ENCODE results near the gene ARMH1.
A peak's percentile ranks its signal among the peaks of the same experiment; 100 is the strongest.
"Not testable (repeated sequence)": the region's sequence is repeated elsewhere in the genome, so short reads cannot be mapped to it uniquely, and the experiment has no call there.

The ARMH1 gene

GRCh38 chr1:44733784-44734183 is 59.3 kb downstream of the ARMH1 start:
- Histone ChIP-seq H3K79me2 (ENCODE audit: insufficient read depth, low read length) (no peaks in the 10 kb centered on the region), H3K36me3 (ENCODE audit: insufficient read depth, low read length) (no peaks in the 10 kb centered on the region), H4K20me1 (ENCODE audit: insufficient read depth, low read length, poor library complexity, severe bottlenecking) (no peaks in the 10 kb centered on the region), H3K9ac (ENCODE audit: low read depth, low read length, poor library complexity, severe bottlenecking) (peak overlapping the region; percentile 8), H2AFZ (ENCODE audit: low read length) (peak overlapping the region; percentile 82), H3F3A (ENCODE audit: low read depth) (peaks cover 13% of the 10 kb centered on the region), H3K9me3 (ENCODE audit: insufficient read depth, low read depth, low read length) (no peaks in the 10 kb centered on the region), H3K9me2 (replicated peaks; ENCODE audit: low read depth, low read length) (no peaks in the 10 kb centered on the region), H3K4me3 (ENCODE audit: low read length, poor library complexity, severe bottlenecking) (no peak overlapping the region), H3K4me1 (ENCODE audit: insufficient read depth, low read length, poor library complexity, severe bottlenecking) (peaks cover 20% of the 10 kb centered on the region), H3K27me3 (ENCODE audit: insufficient read depth, low read length, poor library complexity, severe bottlenecking) (no peaks in the 10 kb centered on the region), H3K4me2 (ENCODE audit: low read depth, low read length, poor library complexity, severe bottlenecking) (peak overlapping the region; percentile 25)
- no peak for TF ChIP-seq CTCF (conservative IDR thresholded peaks at IDR 0.05; ENCODE audit: low read length)
- no peak for TF ChIP-seq EZH2phosphoT487 (IDR thresholded peaks at IDR 0.05; ENCODE audit: borderline replicate concordance)

- H3K4me2 ChIP-seq (ENCODE audit: low read depth, low read length, poor library complexity, severe bottlenecking) = no peak overlapping the region
- no peaks in the 10 kb centered on the region for H3K9me2 ChIP-seq (replicated peaks; ENCODE audit: low read depth, low read length)
- no peak overlapping the region for H3K9ac ChIP-seq (ENCODE audit: low read depth, low read length, poor library complexity, severe bottlenecking)
- H3K9me3 ChIP-seq (ENCODE audit: insufficient read depth, low read depth, low read length) = no peaks in the 10 kb centered on the region
- no peaks in the 10 kb centered on the region for H3K27me3 ChIP-seq (ENCODE audit: insufficient read depth, low read length, poor library complexity, severe bottlenecking)
- no peak overlapping the region for H3K4me3 ChIP-seq (ENCODE audit: low read length, poor library complexity, severe bottlenecking)
- peaks cover 22% of the 10 kb centered on the region for H3K4me1 ChIP-seq (ENCODE audit: insufficient read depth, low read length, poor library complexity, severe bottlenecking)
- H3F3A ChIP-seq (ENCODE audit: low read depth) = peaks cover under 1% of the 10 kb centered on the region; the same call in 1 of the 2 replicates
- TF ChIP-seq CTCF (conservative IDR thresholded peaks at IDR 0.05; ENCODE audit: low read length) (no peak), EZH2phosphoT487 (IDR thresholded peaks at IDR 0.05; ENCODE audit: borderline replicate concordance) (no peak)
- peaks cover 13% of the 10 kb centered on the region for H3K79me2 ChIP-seq (ENCODE audit: insufficient read depth, low read length)
- H4K20me1 ChIP-seq (ENCODE audit: insufficient read depth, low read length, poor library complexity, severe bottlenecking) = peaks cover 5% of the 10 kb centered on the region
- H2AFZ ChIP-seq (ENCODE audit: low read length) = no peak overlapping the region
- no peaks in the 10 kb centered on the region for H3K36me3 ChIP-seq (ENCODE audit: insufficient read depth, low read length)
These were observed 61.5 kb downstream of the ARMH1 start for GRCh38 chr1:44735992-44736391.

- H3F3A ChIP-seq (ENCODE audit: low read depth); H3K36me3 ChIP-seq (ENCODE audit: insufficient read depth, low read length); H3K9me2 ChIP-seq (replicated peaks; ENCODE audit: low read depth, low read length); H3K9me3 ChIP-seq (ENCODE audit: insufficient read depth, low read depth, low read length); H3K27me3 ChIP-seq (ENCODE audit: insufficient read depth, low read length, poor library complexity, severe bottlenecking): not testable (repeated sequence)
- Histone ChIP-seq H3K9ac (ENCODE audit: low read depth, low read length, poor library complexity, severe bottlenecking) (peak overlapping the region; percentile 97), H3K4me1 (ENCODE audit: insufficient read depth, low read length, poor library complexity, severe bottlenecking) (peaks cover 31% of the 10 kb centered on the region), H2AFZ (ENCODE audit: low read length) (peak overlapping the region; percentile 63; the same call in 1 of the 2 replicates), H3K4me3 (ENCODE audit: low read length, poor library complexity, severe bottlenecking) (peak overlapping the region; percentile 94), H3K4me2 (ENCODE audit: low read depth, low read length, poor library complexity, severe bottlenecking) (peak overlapping the region; percentile 73), H3K79me2 (ENCODE audit: insufficient read depth, low read length) (peaks cover 43% of the 10 kb centered on the region), H4K20me1 (ENCODE audit: insufficient read depth, low read length, poor library complexity, severe bottlenecking) (peaks cover 19% of the 10 kb centered on the region)
These were observed 64.4 kb downstream of the ARMH1 start for GRCh38 chr1:44738953-44739306.
